HG03520 (cell line): ENCODE measurements around the gene DALRD3.

Experiments used
- ATAC-seq: cut with Tn5 transposase; IDR thresholded peaks from one replicate; pipeline ENCODE4 v1.9.1; 2021; ENCODE audit warnings: mild to moderate bottlenecking, moderate library complexity; ENCODE audit not compliant: unreplicated experiment

The DALRD3 gene

DNA sequence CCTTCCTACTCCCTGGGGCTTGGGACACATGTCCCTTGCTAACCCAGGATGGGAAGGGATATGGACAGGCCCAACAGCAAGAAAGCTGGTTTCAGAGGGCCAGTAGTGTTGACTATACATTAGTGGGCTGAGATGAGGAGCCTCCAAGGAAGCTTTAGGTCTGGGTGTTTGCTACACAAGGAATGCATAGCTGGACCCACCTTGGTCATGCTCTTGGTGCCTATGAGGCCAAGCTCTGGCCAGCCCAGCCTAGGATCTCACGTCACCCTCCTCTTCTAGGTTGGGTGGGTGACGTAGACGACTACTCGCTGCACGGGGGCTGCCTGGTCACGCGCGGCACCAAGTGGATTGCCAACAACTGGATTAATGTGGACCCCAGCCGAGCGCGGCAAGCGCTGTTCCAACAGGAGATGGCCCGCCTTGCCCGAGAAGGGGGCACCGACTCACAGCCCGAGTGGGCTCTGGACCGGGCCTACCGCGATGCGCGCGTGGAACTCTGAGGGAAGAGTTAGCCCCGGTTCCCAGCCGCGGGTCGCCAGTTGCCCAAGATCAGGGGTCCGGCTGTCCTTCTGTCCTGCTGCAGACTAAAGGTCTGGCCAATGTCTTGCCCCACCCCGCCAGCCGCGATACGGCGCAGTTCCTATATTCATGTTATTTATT is 11.8 kb downstream of the DALRD3 start:
- ATAC-seq = no peak

DNA sequence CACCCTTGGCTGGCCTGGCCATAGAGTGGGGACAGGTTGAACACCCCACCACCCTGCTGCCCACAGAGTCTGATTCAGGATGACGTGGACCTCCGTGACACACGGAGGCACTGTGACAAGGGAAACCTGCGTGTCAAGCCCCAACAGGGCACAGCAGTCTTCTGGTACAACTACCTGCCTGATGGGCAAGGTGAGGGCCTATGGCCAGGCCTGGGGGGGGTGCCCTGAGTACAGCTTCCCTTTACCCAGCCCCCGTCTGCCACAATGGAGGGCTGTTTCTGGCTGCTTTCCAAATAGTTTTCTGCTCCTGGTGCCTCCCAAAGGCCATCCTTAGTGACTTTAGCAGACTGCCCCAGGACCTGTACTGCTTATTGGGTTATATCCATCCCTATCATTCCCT is 12.4 kb downstream of the DALRD3 start:
- ATAC-seq = no peak

DNA sequence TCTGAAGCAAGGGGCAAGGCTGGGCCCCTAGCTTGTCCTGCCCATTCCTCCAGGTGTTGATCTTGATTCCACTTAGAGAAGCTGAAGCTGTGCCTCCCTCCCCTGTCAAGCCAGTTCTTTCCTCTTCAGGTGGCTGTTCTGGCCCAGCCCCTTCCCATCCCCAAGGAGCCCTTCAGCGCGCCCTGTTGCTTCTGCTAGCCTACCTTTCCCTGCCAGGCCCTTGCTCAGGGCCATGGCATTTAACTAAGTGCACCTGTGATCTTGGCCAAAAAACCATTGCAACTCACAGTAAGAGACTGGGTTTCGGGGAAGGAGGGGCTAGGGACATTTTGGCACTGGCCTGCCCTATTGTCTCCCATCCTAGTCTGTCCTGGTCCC is 13.1 kb downstream of the DALRD3 start:
- ATAC-seq = no peak

DNA sequence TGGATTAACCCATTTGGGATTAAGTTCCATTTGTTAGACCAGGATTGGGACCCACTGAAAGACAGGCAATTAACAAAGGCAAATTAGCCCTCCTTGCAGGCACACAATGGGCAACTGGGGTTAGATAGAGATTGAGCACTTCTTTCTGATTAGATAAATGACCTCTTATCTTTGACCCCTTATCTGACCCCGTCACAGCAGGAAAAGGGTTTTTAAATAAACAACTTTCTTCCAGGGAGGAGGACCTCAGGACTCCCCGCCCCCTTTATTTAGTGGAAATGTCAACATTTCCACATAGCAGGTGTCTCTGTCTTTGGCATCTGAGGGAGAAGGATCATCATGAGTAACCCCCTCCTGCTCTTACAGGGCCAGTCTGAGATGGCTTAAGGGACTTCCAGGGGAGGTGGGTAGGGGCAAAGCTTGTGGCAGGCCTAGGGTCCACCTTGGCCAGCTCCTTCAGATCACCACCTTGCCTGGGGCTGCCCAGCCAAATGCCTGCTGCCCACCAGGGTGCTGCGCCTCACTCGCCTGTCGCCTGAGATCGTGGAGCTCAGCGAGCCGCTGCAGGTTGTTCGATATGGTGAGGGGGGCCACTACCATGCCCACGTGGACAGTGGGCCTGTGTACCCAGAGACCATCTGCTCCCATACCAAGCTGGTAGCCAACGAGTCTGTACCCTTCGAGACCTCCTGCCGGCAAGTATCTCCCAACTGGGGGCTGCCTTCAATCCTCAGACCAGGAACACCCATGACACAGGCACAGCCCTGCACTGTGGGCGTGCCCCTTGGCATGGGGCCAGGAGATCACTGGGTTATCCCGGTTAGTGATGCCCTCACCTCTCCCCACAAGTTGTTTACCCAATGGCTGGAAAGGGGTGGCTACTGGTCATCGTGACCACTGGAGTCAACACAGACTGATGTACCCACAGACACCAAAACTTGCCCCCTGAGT is 13.8 kb downstream of the DALRD3 start:
- no peak for ATAC-seq

DNA sequence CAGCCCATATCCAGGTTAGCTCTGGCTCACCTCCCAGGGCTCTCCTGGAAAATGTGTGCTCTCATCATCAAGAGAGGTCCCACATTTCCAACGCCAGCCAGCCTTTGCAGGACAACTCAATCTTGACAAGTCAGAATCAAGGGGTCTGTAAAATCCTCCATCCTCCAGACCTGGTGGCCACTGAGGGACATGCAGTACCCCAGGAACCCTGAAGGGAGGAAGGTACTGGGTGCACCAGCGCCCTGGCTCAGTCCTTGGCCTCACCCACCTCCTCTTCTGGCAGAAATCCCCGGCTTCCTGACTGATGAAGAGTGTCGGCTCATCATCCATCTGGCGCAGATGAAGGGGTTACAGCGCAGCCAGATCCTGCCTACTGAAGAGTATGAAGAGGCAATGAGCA is 17.2 kb downstream of the DALRD3 start:
- ATAC-seq = no peak

DNA sequence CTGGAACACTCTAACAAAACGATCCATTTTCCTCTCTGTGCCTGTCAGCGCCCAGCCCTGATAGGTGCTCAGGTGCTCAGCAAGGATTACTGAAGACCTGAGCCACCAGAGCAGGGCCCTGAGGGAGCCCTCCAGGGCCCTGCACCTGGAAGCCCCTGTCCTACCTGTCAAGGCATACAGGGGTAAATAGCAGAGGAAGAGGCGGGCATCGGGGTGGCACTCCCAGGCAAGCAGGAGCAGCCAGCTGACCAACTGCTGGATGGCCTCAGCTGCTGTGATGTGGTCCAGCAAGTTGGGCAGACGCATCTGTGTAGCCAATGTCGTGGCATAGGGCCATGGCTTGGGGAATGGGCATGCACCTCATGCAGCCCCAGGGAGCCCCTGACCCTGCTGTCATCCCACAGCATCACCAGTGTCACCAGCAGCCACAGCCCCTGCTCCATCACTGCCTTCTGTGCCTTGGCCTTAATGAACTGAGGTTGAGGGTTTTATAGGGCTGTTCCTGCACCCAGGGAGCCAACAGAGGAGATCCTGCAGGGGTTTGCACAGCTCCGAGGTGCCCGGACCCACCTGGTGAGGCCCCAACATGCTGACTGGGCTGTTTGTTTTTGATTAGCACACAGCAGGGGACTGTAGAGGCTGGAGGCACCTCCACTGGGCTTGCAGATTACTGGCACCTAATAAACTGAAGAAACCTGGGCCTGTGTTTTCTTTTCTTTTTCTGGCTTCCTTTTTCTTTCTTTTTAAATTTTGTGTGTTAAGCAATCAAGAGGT is 19.1 kb downstream of the DALRD3 start:
- no peak for ATAC-seq

DNA sequence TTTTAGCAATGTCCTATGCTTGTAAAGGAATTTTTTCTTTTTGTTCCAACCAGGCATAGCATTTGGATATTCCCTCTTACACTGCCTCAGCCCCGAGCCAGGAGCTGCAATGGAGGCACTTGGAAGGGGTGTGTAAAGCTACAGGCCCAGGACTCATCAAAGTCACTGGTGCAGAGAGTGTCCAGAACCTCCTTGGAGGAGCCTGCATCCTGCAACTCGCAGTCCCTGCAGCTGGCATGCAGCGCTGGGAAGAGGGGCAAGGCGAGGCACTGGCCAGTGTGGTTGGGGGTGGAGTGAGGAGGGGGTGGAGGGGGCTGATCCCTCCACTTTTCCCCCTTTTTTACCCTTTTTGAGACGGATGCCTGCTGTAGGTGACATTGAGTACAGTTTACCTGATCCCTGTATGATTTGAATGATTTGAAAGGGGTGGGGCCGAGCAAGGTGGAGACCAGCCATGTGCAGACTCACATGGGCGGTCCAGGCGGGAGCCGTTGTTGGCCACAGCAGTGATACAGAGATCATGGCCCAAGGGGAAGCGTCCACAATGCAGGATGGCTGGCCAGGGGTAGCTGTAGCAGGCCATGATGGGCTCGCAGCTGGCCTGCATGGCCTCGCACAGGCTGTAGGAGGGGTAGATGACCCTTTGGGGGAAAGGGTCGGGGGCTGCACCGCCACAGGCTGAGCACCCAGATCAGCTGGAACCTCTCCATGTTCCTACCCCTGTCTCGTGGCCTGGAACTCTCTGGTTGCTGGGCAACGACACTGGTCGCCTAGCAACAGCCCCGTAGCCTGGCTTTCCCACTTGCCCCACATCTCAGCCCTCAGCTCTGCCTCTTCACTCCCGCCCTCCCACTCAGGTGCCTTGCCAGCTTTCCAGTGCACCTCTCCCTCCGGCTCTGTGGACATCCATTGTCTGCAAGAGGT is 20.4 kb downstream of the DALRD3 start:
- ATAC-seq = no peak

DNA sequence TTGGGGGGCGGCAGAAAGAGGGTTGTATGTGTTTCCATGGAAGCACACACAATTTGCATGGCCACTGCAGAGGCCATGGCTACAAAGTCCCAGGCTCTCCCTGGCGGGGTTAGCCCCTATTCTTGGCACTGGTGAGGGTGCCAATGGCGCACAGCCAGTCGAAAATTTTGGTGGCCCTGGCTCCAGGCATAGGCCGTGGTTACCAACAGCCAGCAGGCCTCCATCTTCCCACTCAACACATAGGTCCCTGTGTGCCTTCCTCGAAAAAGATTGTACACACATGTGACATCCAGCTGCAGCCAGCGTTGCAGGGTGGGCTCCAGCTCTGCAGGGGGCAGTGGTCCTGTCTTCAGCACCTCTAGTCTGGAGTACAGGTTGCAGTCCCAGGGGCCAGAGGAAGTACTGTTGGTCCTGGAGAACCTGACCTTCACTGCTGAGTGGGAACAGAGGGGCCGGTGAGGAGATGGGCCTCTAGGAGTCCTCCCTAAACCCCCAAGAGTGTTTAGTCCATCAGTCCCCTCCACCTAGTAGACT is 21.2 kb downstream of the DALRD3 start:
- ATAC-seq = no peak

DNA sequence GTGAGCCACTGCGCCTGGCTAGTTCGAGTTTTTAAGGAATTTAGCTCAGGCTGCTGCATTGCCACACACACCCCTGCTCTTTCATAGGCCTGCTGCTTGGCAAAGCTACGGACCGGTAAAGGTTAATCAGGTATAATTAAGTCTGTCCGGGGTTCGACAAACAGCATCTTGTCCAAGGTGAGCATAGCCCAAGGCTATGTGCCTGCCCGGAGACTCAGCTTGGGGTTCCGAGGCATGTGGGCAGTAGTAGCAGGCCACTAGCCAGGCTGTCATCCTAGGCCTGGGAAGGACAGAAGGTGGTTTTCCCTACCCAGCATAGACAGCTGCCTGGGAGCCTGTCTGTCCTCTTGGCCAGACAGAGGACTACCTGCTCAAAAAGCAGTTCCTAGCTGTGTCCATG is 21.7 kb downstream of the DALRD3 start:
- no peak for ATAC-seq

DNA sequence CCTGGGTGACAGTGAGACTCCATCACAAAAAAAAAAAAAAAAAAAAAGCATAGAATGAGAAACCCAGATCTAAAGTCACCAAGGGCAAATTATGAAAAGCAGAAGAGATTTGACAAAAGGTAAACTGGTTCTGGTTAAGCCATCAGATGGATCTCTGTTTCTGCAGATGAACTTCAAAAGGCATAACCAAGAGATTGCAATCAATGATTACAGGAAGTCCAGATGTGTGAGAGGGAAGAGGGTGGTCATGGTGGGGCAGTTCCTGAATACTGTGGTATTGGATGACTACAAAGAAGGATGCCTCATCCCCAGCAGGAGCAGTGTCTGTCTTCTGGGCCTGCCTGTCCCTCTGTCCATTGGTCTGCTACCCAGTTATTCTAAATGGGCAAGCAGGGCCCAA is 24.5 kb downstream of the DALRD3 start:
- ATAC-seq = no peak

DNA sequence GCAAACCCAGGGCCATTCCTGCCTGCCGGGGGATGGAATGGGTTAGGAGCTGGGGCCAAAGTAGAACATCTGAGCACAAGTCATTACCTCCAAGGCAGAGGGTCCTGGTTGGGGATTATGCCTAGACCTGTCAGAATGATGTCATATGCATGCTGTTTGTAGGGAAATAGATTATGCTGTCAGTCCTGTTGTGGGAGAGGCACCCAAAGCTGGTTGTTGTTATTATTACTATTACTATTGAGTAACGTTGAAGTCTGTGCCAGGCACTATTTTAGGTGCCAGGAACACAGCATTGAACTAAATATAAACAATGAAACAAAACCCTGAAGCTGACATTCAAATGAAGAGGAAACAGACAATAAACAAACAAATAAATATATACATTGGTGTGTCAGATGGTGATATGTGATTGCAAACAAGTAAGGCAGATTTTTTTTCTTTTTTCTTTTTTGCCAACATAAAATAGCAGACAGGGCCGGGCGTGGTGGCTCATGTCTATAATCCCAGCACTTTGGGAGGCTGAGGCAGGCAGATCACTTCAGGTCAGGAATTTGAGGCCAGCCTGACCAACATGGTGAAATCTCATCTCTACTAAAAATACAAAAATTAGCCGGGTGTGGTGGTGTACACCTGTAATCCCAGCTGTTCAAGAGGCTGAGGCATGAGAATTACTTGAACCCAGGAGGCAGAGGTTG is 26.4 kb downstream of the DALRD3 start:
- no peak for ATAC-seq

DNA sequence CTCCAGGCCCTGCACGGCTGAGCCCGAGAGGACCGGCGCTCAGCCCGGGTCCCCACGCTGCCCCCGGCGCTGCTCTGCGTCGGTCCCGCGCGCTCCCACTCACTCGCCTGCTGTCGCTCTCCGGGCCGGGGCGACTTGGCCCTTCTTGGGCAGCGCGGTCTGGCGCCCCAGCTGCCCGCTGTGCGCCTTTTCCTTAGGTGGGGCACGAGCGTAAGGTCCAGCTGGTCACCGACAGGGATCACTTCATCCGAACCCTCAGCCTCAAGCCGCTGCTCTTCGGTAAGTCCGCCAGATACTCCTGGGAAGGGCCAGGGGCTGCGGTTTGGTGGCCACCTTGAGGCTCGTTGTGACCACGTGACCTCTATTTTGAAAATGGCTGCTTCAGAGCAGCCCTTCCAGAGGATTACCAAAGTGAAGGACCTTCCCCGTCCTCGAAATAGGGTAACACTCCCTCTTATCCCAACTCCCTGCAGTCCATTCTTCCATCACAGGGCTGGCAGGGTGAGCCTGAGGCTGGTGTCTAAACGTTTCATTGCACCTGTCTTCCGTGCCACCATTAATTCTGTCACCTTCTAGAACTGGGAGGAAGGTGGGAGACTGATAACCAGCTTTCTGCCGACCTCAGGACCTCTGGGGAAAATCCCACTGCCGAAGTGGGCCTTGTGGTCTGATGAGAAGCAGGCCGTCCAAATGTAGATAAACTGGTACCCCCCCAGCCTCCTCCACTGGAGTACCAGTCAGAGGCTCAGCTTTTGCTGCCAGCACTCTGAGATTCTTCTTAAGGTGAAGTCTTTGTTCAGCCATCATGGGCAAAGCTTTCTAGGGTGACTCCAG is 27.5 kb downstream of the DALRD3 start:
- ATAC-seq = peak; percentile 15

DNA sequence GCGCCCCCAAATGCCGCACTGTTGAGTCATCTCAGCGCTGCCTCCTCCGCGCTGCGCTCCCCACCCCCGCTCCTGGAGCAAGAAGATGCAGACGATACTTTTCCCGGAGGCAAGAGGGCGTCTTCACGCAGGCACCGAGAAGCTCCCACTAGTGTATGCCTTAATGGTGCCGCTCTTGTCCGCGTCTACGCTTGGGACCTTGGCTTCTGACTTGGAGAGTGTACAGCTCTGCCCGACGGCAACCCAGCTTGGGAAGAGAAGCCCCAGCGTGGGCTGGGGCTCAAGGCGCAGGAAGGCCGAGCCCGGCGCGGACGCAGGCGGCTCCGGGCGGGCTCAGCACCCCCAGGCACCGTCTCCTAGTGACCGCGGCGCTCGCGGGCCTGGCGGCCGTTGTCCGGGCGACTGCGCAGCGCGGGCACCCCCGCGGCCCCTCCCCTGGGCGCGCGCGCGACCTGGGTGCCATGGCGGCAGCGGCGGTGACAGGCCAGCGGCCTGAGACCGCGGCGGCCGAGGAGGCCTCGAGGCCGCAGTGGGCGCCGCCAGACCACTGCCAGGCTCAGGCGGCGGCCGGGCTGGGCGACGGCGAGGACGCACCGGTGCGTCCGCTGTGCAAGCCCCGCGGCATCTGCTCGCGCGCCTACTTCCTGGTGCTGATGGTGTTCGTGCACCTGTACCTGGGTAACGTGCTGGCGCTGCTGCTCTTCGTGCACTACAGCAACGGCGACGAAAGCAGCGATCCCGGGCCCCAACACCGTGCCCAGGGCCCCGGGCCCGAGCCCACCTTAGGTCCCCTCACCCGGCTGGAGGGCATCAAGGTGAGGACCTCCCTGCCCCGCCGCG is 28.4 kb downstream of the DALRD3 start, which contains the start of gene P4HTM:
Gene P4HTM, plus strand, starts transcription at position 446 of the 840 bp plus-strand sequence. Its CDS starts 16 bp downstream, at position 462.
- peak; percentile 42 for ATAC-seq

DNA sequence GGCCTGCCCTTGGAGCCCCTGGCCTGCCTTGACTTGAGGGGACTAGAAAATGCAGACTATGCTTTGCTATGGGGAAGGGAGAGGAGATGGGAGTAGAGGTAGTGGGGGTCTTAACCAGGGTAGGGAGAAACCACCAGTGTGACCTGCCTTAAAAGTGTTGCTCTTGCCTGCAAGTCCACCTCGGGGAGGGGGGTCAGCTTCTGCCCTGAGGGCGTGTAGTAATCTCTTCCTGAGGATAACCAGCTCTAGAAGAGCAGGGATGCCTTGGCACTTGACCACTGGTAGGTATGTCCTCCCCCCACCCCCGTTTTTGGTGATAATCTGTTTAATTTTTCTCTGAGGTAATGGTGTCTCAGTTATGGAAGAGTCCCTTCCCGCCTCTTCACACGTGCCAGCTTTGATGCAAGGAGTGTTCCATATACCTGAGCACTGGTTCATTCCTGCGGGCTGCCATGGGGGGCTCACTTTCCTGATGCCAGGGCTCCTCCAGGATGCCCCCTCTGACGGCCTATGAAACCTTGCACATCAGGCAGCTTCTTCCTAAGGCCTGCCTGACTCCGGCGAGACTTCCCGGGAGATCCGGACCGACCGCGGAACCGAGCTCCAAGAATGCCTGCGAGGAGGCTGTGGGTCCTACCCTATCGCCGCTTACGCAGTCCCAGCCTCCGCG is 29.1 kb downstream of the DALRD3 start:
- no peak for ATAC-seq

DNA sequence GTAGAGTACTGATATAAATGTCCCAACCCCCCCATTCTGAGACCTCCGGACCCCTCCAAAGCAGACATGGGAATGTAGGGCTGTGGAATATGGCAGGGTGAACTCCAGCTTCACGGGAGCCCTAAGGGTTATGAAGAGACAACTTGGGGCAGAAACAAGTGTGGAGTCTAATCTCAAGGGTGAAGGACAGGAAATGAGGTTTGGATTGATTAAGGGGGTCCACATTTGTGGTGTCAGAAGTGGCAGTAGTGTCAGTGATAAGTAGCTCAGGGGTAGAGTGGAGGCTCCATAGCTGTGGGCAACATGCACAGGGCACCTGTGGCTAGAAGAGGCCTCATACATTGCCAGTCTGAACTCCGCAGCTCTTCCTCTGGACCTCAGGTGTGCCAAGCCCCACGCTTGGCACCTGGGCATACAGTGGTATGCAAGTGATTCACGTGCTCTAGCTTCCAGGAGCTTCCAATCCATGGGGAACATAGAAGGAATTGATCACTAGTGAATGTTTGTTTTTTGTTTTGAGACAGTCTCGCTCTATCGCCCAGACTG is 32.5 kb downstream of the DALRD3 start:
- ATAC-seq = no peak

DNA sequence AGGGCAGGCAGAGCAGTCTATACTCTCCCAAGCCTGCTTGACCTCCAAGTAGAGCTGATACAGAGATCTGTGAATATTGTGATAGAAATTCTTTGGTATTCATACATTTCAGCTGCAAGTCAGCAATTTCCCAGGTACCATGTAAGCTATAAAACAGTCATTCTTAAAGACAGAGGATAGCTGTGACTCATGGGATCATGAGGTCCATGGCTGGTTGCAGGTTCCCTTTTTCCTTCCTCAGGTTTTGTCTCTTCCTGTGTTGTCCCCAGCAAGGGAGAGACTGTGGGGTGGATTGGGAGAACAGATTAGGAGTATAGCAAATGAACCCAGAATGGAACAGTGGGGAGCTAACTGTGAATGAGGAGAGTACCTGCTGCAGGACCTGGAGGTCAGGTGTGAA is 33.7 kb downstream of the DALRD3 start:
- ATAC-seq = no peak

DNA sequence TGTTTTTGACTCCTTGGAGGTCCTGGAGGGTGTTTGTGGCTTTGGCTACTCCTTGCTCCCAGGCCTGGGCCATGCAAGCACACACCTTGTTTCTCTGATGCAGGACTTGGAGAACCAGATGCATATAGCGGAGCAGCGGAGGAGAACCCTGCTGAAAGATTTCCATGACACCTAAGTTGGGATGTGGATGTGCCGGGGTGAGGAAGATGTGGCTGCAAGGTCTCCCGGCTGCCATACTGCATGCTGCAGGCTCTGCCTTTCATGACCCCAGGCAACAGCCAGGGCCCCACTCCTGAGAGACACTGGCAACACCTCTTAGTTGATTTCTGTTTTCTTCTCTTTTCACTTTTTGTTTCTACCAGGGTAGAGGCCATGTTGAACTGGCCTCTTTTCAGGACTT is 35.3 kb downstream of the DALRD3 start:
- no peak for ATAC-seq
